Measurements from ENCODE around the gene CPXM1. TPM values are rescaled to one million over a fixed set of nuclear protein-coding genes. Genes with fewer than 3 reads are reported as not detected.
A peak's percentile ranks its signal among the peaks of the same experiment; 100 is the strongest.

The CPXM1 gene
- total and polyA plus RNA-seq, 10 of the 15 experiments (the other 5 are each of a cell fraction or from before 2014, with no cell fraction given), result 0.22 to 3.9 (median 0.63) TPM; not detected in 2

DNA sequence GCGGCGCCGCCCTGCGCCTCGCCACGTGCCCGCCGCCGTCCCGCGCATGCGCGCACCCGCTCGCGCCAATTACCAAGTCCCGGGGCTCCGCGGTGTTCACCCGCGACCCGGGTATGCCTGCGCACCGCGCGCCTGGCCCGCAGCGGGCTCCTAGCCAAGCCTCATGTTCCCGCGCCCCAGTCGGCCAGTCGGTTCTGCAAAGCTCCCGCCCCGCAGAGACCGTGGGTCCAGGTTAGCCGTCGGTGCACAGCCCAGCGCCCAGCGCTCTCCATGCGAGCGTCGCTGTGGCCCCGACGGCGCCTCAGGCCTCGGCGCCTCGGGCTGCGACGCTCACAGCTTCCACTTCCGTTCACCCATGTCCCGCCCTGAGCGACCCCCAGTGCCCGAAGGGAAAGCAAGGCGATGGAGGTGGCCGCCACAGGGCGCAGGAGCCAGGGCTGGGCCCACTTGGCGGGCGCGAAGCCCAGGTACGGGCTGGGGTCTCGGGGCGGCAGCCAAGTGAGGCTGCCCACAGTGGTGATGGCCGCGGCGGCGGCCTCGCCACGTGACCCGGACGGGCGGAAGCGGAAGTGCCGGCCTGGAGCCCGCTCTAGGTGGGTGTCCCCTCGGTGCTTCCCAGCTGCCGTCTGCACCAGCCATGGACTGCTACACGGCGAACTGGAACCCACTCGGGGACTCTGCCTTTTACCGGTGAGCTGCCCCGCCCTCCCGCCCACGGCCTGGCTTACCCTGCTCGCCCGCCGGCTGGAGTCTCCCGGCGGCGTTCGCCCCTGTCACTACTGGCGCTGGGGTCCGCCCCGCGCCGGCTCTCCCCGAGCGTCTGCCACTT, 39.9 kb upstream of the CPXM1 start, which contains the start of the genes PCED1A and VPS16 (continued):
- TF ChIP-seq, protein P1, sequence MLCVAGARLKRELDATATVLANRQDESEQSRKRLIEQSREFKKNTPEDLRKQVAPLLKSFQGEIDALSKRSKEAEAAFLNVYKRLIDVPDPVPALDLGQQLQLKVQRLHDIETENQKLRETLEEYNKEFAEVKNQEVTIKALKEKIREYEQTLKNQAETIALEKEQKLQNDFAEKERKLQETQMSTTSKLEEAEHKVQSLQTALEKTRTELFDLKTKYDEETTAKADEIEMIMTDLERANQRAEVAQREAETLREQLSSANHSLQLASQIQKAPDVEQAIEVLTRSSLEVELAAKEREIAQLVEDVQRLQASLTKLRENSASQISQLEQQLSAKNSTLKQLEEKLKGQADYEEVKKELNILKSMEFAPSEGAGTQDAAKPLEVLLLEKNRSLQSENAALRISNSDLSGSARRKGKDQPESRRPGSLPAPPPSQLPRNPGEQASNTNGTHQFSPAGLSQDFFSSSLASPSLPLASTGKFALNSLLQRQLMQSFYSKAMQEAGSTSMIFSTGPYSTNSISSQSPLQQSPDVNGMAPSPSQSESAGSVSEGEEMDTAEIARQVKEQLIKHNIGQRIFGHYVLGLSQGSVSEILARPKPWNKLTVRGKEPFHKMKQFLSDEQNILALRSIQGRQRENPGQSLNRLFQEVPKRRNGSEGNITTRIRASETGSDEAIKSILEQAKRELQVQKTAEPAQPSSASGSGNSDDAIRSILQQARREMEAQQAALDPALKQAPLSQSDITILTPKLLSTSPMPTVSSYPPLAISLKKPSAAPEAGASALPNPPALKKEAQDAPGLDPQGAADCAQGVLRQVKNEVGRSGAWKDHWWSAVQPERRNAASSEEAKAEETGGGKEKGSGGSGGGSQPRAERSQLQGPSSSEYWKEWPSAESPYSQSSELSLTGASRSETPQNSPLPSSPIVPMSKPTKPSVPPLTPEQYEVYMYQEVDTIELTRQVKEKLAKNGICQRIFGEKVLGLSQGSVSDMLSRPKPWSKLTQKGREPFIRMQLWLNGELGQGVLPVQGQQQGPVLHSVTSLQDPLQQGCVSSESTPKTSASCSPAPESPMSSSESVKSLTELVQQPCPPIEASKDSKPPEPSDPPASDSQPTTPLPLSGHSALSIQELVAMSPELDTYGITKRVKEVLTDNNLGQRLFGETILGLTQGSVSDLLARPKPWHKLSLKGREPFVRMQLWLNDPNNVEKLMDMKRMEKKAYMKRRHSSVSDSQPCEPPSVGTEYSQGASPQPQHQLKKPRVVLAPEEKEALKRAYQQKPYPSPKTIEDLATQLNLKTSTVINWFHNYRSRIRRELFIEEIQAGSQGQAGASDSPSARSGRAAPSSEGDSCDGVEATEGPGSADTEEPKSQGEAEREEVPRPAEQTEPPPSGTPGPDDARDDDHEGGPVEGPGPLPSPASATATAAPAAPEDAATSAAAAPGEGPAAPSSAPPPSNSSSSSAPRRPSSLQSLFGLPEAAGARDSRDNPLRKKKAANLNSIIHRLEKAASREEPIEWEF (IDR thresholded peaks at IDR 0.05; ENCODE audit: insufficient replicate concordance, low read depth, low read length), result no peak
- TF ChIP-seq CHD2 (IDR thresholded peaks at IDR 0.05; ENCODE audit: borderline replicate concordance, low read depth, low read length), result no peak
- TF ChIP-seq, protein P2, sequence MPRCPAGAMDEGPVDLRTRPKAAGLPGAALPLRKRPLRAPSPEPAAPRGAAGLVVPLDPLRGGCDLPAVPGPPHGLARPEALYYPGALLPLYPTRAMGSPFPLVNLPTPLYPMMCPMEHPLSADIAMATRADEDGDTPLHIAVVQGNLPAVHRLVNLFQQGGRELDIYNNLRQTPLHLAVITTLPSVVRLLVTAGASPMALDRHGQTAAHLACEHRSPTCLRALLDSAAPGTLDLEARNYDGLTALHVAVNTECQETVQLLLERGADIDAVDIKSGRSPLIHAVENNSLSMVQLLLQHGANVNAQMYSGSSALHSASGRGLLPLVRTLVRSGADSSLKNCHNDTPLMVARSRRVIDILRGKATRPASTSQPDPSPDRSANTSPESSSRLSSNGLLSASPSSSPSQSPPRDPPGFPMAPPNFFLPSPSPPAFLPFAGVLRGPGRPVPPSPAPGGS (IDR thresholded peaks at IDR 0.05; ENCODE audit: borderline replicate concordance, insufficient read depth, low read depth, low read length, poor library complexity, severe bottlenecking), result no peak
- TF ChIP-seq MXI1 (IDR thresholded peaks at IDR 0.05; ENCODE audit: low read depth, low read length), result peak; percentile 52
